NOMO-1 treated with dmso at 0.1 percent for 144 hours (cell line): Measurements from ENCODE around the gene SKA2.
"Not testable (repeated sequence)": the region's sequence is repeated elsewhere in the genome, so short reads cannot be mapped to it uniquely, and the experiment has no call there.

ENCODE experiments used
- DNase-seq: peaks from one replicate; lab custom pipeline; 2025; ENCODE audit not compliant: unreplicated experiment; lab: John Stamatoyannopoulos, UW

SKA2 gene

GRCh38 chr17:59152925-59153324 lies 2.1 kb downstream of the SKA2 start:
- no peak for DNase-seq

GRCh38 chr17:59151591-59151990 lies 3.4 kb downstream of the SKA2 start:
- no peak for DNase-seq

GRCh38 chr17:59151006-59151405 lies 4.0 kb downstream of the SKA2 start:
- no peak for DNase-seq

GRCh38 chr17:59149841-59150511 lies 5.0 kb downstream of the SKA2 start:
- no peak for DNase-seq

GRCh38 chr17:59149051-59149450 lies 5.9 kb downstream of the SKA2 start:
- DNase-seq, result no peak

- DNase-seq, result no peak
These were observed 9.4 kb downstream of the SKA2 start for GRCh38 chr17:59145571-59146096.

GRCh38 chr17:59141860-59142259 lies 13.1 kb downstream of the SKA2 start:
- no peak for DNase-seq

- DNase-seq, result no peak
These were observed 15.0 kb downstream of the SKA2 start for GRCh38 chr17:59139939-59140338.

- DNase-seq, result not testable (repeated sequence)
These were observed 16.6 kb downstream of the SKA2 start for GRCh38 chr17:59138339-59138738.

GRCh38 chr17:59131131-59131530 lies 23.9 kb downstream of the SKA2 start:
- no peak for DNase-seq

- no peak for DNase-seq
These were observed 25.2 kb downstream of the SKA2 start for GRCh38 chr17:59129814-59130213.

- no peak for DNase-seq
These were observed 28.1 kb downstream of the SKA2 start for GRCh38 chr17:59126809-59127417.

GRCh38 chr17:59124665-59125064 lies 30.3 kb downstream of the SKA2 start:
- no peak for DNase-seq

- DNase-seq, result no peak
These were observed 33.0 kb downstream of the SKA2 start for GRCh38 chr17:59121901-59122480.

- DNase-seq, result no peak
These were observed 39.5 kb downstream of the SKA2 start for GRCh38 chr17:59115474-59115873.

- no peak for DNase-seq
These were observed 43.4 kb downstream of the SKA2 start for GRCh38 chr17:59111539-59111938.

- no peak for DNase-seq
These were observed 44.0 kb downstream of the SKA2 start for GRCh38 chr17:59110973-59111372.

- no peak for DNase-seq
These were observed 46.4 kb downstream of the SKA2 start for GRCh38 chr17:59108400-59109102.

- no peak for DNase-seq
These were observed 47.7 kb downstream of the SKA2 start for GRCh38 chr17:59107306-59107670.

- DNase-seq, result peak; percentile 98
These were observed 48.3 kb downstream of the SKA2 start, which contains the start of gene TRIM37 for GRCh38 chr17:59106463-59107305. Gene TRIM37 (minus strand): TSS chr17:59106880. CDS start chr17:59106461, 419 bp downstream.
